Activated gamma-delta T cell treated with Interleukin-2 at 50 U/mL for 16 hours (primary cell): ENCODE results near the gene ETAA1.

Experiments
- DNase-seq: peaks from one replicate; pipeline ENCODE4 v3.0.0-alpha.2; 2020

The ETAA1 gene

DNA sequence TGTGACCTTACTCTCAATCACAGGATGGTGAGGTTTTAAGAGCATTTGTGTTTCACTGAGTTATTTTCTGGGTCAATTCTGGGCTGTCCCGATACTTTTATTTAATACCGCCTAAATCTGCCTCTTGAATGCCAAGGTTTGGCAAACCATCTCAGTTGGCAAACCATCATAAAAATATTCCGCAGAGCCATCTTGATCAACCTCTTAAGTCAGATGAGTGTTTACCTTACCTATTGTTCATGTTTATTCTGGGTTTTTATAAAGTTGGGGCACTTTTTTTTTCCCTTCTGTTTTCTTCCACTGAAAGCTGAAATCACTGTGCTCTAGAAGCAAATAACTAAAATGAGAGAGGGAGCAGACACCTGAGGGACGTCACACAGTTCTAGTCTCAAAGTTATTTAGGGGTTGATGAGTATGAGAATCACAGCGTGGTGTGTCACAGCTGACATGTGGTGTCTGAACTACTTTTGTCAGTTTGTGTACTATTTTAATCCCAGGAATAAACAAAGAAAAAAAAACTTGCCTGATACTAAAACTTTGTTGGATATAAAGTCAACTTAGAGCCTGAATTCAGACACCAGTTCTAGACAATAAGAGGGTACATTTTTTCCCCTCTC, 48.6 kb downstream of the ETAA1 start:
- no peak for DNase-seq

DNA sequence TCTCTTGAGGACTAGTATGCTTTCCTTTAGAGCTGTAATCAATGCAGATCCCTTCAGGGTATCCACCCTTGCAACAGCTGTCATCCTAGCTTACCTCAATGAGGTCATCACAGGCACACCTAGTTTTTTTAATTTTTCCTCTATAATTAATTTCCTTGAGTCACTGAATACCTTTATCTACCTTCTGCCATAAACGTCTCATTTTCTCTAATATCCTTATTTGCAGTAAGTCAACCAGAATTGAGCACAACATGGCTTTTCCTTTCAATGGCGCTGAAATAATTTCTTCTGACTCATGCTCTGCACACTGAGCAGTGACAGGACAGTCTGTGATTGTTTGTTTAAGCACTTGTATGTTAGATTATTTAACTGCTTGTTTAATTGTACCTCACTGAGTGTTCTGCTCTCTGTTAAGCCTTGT, 49.4 kb downstream of the ETAA1 start:
- DNase-seq: no peak

DNA sequence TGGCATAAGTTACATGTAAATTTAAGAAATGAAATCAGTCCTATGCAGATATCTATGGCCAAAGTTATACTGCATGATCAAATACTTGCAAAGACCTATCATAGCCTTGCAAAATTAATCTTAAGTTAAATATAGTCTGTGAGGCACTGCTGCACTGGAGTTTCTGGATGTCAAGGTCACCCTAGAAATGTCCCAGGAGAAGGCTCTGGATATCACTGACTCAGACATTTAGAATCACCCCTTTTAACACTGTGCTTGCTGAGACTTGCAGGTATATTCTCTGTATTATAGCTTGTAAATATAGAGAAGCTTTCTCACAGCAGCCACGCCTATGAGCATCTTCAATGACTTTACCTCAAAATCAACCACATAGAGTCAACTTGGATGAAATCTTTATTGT, 51.5 kb downstream of the ETAA1 start:
- no peak for DNase-seq

DNA sequence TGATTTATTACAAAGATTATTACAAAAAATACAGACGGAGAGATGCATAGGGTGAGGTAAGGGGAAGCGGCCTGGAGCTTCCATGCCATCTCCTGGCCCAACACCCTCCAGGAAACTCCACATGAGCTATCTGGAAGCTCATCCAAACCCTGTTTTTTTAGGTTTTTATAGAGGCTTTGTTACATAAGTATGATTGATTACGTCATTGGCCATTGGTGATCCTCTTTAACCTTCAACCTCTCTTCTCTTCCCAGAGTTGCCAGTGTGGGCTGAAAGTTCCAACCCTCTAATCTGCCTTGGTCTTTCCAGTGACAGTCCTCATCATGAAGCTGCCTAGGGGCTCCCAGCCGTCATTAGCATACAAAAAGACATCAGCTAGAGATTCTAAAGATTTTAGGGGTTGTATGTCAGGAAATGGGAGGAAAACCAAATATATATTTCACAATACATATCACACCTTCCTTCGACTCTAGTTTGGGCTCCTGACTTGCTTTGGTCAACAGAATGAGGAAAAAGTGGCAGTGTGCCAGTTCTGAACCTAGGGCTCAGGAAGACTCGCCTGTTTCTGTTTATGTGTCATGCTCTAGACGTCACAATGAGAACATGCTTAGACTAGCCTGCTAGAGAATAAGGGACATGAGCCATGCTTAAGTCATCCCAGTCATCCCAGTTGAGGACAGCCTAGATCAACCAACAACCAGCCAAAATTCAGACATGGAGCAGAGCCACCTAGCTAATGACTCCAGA, 54.1 kb downstream of the ETAA1 start:
- no peak for DNase-seq

DNA sequence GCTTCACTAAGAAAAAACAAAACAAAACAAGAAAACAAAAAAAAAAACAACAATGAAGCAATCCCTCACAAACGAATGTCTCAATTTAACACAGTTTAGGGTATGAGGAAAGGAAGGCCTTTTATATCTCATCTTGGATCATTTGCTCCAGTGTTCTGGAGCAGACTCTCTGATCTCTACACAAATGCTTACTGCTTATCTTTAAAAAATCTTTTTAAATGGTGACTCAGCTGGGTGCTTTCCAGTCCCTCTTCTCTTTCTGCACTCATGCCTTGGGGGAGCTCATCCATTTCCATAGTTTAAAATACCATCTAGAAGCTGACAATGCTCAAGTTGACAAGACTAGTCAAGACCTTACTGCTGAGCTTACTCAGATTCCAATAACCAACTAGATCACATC, 56.2 kb downstream of the ETAA1 start:
- no peak for DNase-seq

DNA sequence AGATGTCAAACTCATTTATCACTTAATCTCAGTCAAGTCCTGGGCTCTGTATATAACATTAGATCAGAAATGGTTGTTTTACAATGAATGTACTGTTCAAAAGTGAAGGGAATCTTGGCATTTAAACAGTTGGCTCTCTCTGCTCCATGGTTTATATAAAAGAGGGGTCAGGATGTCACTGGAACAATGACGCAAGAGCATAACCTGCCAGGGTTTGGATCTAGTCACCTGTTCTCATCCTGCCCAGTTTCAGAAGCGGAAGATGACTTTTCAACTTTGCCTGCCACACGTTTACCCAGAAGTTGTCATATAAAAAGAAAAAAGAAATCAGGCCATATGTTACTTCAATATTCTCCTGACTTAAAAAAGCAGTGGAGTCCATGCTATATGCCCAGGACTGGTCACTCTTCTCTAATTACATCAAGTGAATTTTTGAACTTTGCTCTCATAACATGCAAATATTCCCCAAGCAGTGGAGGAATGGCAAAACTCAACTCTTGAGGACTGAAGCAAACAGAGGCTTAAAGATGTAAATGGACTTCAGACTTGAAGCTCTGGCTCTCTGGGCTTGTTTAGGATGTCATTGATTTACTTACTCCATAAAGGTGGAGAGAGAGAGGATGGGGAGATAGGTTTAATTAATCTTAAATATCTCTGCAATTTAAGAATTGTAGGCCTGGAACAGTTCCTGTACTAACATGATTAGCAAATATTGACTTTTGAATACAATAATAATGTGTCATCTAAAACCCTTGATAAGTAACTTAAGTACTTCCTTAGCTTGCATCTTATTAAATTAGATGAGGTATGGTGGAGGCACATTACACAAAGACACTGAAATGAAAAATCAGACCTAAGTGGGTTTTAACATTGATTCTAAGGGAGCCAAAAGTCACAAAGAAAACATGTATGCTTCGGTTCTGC, 58.3 kb downstream of the ETAA1 start:
- DNase-seq: no peak

DNA sequence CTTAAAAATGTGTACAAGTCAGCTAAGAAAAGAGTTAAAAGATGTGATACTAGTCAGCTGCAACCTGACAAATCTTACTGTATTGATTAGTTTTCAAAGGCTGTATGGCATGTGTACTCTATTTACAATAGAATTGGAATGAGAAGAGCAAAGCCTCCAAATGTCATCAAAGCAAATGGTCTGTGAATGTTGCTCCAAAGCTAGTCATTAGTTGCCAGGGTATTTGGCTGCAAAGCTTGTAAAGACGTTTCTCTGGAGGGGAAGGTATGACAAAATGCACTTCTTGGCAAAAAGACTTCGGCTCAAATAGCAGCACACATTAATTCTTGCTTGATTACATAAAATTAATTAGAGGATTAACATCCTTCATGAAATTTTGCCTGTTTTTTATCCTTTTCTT, 59.3 kb downstream of the ETAA1 start:
- DNase-seq: no peak

DNA sequence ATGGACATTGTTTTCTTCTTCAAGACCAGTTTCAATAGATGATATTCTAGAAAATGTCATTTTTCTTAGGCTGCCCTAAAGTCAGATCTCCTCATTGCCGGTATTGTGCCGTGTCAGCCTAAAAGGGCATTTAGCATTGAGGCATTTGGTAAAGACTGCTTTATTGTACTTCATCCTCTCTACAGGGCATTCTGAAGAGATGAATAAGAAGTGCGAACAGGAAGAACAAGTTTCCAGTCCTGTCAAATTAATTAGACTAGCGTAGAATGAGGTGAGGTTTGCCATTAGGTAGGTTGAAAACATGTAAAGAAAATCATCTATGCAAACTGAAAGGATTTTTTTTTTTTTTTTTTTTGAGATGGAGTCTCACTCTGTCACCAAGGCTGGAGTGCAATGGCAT, 60.6 kb downstream of the ETAA1 start:
- DNase-seq: no peak

DNA sequence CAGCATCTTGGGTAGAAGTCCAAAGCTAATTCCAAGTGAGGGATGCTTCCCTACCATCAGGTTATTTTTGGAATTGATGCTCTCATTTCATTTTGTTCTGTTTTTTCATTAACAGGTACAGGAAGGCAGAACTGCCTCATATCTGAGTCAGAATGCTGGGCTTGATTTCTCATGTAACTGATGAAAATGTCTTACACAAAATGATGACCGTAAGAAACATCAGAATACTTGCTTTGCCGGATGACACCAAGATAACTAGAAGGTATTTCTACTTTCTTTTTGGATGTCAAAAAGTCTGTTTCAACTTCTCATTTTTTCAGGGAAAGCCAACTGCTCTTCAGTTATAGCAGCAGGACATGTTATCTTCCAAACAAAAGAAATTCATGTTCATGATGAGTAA, 62.6 kb downstream of the ETAA1 start:
- DNase-seq: no peak
